NCI-H2196 (cell line): ENCODE results near the gene USP6.
A peak's percentile ranks its signal among the peaks of the same experiment; 100 is the strongest.
"Not testable (repeated sequence)": the region's sequence is repeated elsewhere in the genome, so short reads cannot be mapped to it uniquely, and the experiment has no call there.

Experiments
- DNase-seq: peaks from one replicate; lab custom pipeline; 2025; ENCODE audit not compliant: unreplicated experiment; lab: John Stamatoyannopoulos, UW

USP6 gene

GRCh38 chr17:5115673-5116651 is at the start of gene USP6:
Gene USP6, plus strand, starts transcription at chr17:5116032. Its CDS starts 14,336 bp downstream, at chr17:5130368.
- DNase-seq, result no peak

- no peak for DNase-seq
Observed at GRCh38 chr17:5068236-5068635, 47.6 kb upstream of the USP6 start.

GRCh38 chr17:5069724-5070123 is 46.1 kb upstream of the USP6 start:
- no peak for DNase-seq

- not testable (repeated sequence) for DNase-seq
Observed at GRCh38 chr17:5075472-5075871, 40.4 kb upstream of the USP6 start.

- not testable (repeated sequence) for DNase-seq
Observed at GRCh38 chr17:5077275-5077674, 38.6 kb upstream of the USP6 start.

- peak; percentile 32 for DNase-seq
Observed at GRCh38 chr17:5077781-5078105, 38.1 kb upstream of the USP6 start.

GRCh38 chr17:5078106-5079028 is 37.5 kb upstream of the USP6 start, which contains the start of gene ZFP3:
Gene ZFP3, plus strand, starts transcription at chr17:5078467. Its CDS starts 13,038 bp downstream, at chr17:5091505.
- peak; percentile 69 for DNase-seq

GRCh38 chr17:5080591-5080990 is 35.2 kb upstream of the USP6 start:
- no peak for DNase-seq

GRCh38 chr17:5092218-5093010 is 23.4 kb upstream of the USP6 start:
- no peak for DNase-seq

GRCh38 chr17:5096731-5097100 is 19.1 kb upstream of the USP6 start:
- no peak for DNase-seq

GRCh38 chr17:5097101-5097834 is 18.6 kb upstream of the USP6 start:
- no peak for DNase-seq

- no peak for DNase-seq
Observed at GRCh38 chr17:5099271-5099670, 16.6 kb upstream of the USP6 start.

- DNase-seq, result no peak
Observed at GRCh38 chr17:5100832-5101231, 15.0 kb upstream of the USP6 start.

- DNase-seq, result no peak
Observed at GRCh38 chr17:5110816-5111215, 5.0 kb upstream of the USP6 start.

GRCh38 chr17:5111402-5112204 is 4.2 kb upstream of the USP6 start, which contains the start of gene ZNF232:
Gene ZNF232, minus strand, starts transcription at chr17:5111878. Its CDS starts 56 bp downstream, at chr17:5111822.
- DNase-seq, result peak; percentile 86

- DNase-seq, result no peak
Observed at GRCh38 chr17:5118219-5118618, 2.4 kb downstream of the USP6 start.

- DNase-seq, result no peak
Observed at GRCh38 chr17:5120036-5120435, 4.2 kb downstream of the USP6 start.

GRCh38 chr17:5120436-5121185 is 4.8 kb downstream of the USP6 start:
- not testable (repeated sequence) for DNase-seq
